ENCODE results near the gene SKAP2.

- TF ChIP-seq, protein P1, sequence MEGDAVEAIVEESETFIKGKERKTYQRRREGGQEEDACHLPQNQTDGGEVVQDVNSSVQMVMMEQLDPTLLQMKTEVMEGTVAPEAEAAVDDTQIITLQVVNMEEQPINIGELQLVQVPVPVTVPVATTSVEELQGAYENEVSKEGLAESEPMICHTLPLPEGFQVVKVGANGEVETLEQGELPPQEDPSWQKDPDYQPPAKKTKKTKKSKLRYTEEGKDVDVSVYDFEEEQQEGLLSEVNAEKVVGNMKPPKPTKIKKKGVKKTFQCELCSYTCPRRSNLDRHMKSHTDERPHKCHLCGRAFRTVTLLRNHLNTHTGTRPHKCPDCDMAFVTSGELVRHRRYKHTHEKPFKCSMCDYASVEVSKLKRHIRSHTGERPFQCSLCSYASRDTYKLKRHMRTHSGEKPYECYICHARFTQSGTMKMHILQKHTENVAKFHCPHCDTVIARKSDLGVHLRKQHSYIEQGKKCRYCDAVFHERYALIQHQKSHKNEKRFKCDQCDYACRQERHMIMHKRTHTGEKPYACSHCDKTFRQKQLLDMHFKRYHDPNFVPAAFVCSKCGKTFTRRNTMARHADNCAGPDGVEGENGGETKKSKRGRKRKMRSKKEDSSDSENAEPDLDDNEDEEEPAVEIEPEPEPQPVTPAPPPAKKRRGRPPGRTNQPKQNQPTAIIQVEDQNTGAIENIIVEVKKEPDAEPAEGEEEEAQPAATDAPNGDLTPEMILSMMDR (IDR thresholded peaks at IDR 0.05): no peak
- no peak for TF ChIP-seq SMC3 (IDR thresholded peaks at IDR 0.05)
- TF ChIP-seq POLR2A (IDR thresholded peaks at IDR 0.05; ENCODE audit: low read length): no peak
- TF ChIP-seq POLR2AphosphoS2 (conservative IDR thresholded peaks at IDR 0.05; ENCODE audit: low read length): no peak
- no peak for TF ChIP-seq REST (IDR thresholded peaks at IDR 0.05)
- TF ChIP-seq KDM1A (IDR thresholded peaks at IDR 0.05; ENCODE audit: low read depth): no peak
- no peak for TF ChIP-seq MAFK (IDR thresholded peaks at IDR 0.05; ENCODE audit: partially characterized antibody)
- TF ChIP-seq, protein P2, sequence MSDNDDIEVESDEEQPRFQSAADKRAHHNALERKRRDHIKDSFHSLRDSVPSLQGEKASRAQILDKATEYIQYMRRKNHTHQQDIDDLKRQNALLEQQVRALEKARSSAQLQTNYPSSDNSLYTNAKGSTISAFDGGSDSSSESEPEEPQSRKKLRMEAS (IDR thresholded peaks at IDR 0.05): no peak
- TF ChIP-seq EHMT2 (IDR thresholded peaks at IDR 0.05; ENCODE audit: low read depth): no peak
- TF ChIP-seq HOXA7 (CRISPR knock-in tag; IDR thresholded peaks at IDR 0.05): no peak
- no peak for TF ChIP-seq NR3C1 (IDR thresholded peaks at IDR 0.05)
Measured at GRCh38 chr7:26631601-26632000, 232.8 kb downstream of the SKAP2 start.

All from A549 (cell line).